Cardiac fibroblast (primary cell): ENCODE data around the gene SEMA4D.

Experiments
- DNase-seq, 2 donors: peaks; one replicate each; pipeline versions ENCODE4 v3.0.0 to v3.0.0-alpha.2; 2010; ENCODE audit warnings: low read depth in 2 of 2
- H3K4me3 ChIP-seq, 2 donors: replicated peaks in 1 of 2; 1 replicate in 1 of 2; 2 replicates in 1 of 2; pipeline ENCODE4 v1.5.1; 2011; ENCODE audit warnings: low read depth in 2 of 2, low read length in 2 of 2, mild to moderate bottlenecking in 2 of 2, moderate library complexity in 1 of 2
- TF ChIP-seq, protein P1 (sequence below): IDR thresholded peaks from one replicate; pipeline ENCODE4 v1.5.1; 2011; ENCODE audit warnings: low read depth, mild to moderate bottlenecking, low read length, inconsistent platforms

The SEMA4D gene

DNA sequence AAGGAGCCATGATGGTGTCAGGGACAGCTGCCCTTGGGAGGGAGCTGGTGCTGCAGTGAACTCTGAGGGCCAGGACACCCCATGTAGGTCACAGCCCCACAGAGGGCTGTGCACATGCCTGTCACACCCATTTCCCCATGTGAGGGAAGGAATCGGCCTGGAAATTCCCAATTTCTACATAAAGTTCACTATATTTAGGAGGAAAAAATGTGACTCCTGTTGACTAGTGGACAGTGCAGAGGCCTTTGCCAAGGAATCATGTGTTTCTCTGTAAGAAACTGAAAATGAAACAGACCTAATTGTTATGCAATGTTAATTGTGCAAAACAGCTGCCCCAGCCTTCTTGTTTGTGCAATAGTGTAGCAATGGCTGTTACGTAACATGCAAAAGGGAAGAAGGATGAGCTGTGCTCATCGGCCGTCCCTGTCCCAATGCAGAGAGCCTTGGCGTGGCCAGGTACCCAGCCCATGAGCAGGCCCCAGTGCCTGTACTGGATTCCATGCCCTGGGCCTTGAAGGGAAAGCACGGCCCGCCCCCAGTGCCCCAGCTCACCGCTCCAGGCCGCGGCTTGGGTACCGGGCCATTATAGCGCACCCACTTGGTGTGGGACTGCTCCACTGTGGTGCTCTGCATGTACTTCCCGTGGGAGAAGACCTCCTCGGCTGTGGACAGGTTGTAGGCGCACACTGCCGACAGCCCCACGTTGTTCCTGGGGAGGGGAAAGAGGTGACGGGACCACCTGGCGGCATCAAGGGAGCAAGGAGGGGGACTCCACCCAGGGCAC lies 109.6 kb downstream of the SEMA4D start:
- no peak overlapping the region for H3K4me3 ChIP-seq
- TF ChIP-seq, protein P1, sequence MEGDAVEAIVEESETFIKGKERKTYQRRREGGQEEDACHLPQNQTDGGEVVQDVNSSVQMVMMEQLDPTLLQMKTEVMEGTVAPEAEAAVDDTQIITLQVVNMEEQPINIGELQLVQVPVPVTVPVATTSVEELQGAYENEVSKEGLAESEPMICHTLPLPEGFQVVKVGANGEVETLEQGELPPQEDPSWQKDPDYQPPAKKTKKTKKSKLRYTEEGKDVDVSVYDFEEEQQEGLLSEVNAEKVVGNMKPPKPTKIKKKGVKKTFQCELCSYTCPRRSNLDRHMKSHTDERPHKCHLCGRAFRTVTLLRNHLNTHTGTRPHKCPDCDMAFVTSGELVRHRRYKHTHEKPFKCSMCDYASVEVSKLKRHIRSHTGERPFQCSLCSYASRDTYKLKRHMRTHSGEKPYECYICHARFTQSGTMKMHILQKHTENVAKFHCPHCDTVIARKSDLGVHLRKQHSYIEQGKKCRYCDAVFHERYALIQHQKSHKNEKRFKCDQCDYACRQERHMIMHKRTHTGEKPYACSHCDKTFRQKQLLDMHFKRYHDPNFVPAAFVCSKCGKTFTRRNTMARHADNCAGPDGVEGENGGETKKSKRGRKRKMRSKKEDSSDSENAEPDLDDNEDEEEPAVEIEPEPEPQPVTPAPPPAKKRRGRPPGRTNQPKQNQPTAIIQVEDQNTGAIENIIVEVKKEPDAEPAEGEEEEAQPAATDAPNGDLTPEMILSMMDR = no peak
- DNase-seq = peak; percentile 88 to 89

DNA sequence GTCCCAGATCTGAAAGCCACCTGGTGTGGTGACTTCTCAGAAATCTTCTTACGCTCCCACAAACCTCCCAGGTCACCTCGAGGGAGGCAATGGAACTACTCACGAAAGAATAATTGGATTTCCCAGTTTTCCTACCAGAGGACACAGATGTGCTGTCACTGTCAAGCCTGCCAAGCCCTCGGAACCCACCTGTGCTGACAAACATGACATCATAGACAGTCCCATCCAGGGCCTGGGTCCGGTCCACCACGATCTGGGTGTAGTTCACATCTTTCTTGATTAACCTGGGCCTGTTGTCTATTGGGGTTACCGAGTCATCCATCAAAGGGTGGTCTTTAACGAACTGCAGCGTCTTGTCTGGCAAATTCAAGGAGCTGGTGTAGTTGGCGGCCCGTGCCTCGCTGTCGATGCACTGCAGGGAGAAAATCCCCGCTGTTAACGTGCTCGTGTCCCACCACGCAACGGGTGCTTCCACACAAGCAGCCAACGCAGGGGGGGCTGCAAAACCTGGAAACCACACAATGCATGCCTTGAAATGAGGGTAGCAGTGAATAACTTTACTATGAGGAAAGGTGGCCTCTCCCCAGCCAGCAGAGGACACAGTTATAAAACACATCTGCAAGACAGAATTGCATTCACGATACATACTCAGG lies 110.6 kb downstream of the SEMA4D start:
- TF ChIP-seq, protein P1 = no peak
- no peak for DNase-seq
- H3K4me3 ChIP-seq = no peak overlapping the region

DNA sequence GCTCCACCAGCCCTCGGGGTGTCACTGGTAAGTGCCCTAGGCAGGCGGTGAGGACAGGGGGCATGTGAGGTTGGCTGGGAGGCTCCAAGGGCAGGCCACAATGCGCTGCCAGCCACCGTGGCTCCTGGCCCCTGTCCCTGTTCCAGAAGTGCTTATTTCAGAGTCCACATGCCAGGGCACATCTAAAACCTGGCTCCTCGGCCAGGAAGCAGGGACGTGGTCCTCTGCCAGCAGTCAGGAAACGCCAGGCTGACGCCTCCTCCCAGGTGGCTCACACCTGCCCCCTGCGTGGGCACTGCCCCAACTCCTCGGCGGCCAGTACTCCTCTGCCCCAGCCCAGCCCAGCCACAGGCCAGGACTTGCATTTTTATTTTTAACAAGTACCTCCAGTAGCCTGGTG lies 111.1 kb downstream of the SEMA4D start:
- TF ChIP-seq, protein P1 = no peak
- no peak overlapping the region for H3K4me3 ChIP-seq
- no peak for DNase-seq

DNA sequence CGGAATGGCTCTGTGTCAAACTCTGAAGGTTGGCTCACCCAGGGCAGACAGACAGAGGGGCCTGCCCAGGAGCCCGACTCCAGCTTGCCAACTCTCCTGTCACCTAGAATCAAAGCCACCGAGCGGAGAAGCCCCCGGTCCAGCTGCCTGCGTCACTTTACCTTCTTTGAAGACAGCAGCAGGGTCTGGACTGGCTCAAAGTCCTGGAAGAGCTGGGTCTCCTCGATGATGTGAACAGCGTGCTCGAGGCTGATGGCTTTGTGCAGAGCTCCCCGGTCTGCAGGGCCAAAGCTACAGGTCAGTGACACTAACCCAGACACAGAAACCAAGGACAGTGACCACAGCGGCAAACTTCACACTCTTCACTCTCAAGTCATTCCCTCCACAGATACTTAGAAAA lies 111.7 kb downstream of the SEMA4D start:
- no peak for DNase-seq
- TF ChIP-seq, protein P1 = no peak
- H3K4me3 ChIP-seq = no peak overlapping the region

DNA sequence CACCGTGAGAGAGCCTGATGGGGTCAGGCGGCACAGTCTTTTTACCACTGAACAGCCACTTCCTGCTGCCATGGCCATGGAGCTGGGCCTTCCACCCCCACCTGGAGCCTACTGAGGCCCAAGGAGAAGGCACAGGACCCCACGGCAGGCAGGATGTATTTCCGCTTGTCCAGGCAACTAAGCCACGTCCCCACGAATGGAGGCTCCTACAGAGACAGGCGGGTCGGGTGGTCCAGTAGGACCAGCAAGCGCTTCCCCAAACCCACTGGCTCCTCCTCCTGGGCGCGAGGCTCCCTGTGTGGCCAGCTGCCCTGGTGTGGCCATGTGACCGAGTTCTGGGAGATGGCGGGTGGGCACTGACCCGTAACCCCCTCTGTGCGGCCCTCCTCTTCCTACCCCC lies 113.1 kb downstream of the SEMA4D start:
- no peak overlapping the region for H3K4me3 ChIP-seq
- TF ChIP-seq, protein P1 = no peak
- DNase-seq = no peak

DNA sequence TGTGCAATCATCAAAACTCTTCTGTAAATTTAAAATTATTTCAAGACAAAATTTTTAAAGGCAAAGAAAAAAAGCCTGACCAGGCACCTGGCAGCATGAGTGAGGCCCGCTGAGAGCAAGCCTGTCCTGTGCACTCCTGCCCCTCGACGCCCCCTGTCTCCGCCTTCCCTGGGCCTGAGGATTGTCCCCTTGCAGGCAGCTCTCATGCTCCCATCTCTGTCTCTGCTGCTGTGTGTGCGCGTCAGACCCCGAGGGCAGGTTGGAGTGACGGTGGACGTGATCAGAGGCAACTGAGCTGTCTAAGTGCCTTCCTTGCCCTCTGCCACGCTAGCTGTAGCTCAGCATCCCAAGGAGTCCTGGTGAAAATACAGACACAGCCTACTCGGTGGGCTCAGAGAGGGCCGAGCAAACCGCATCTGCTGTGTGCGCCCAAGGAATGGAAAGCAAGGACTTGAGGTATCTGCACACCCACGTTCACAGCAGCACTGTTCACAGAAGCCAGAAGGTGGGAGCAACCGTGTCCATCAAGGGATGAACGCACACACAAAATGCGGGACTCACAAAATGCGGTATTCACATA lies 114.1 kb downstream of the SEMA4D start:
- TF ChIP-seq, protein P1 = no peak
- H3K4me3 ChIP-seq = no peak overlapping the region
- no peak for DNase-seq
